Erythroblast (primary cell): ENCODE results near the gene OMP.
A peak's percentile ranks its signal among the peaks of the same experiment; 100 is the strongest.

Source experiments
- GATA1 ChIP-seq: IDR thresholded peaks from 2 replicates; pipeline ENCODE4 v1.6.1; 2011; ENCODE audit warnings: low read depth, mild to moderate bottlenecking, control low read depth, low read length, moderate library complexity
- POLR2A ChIP-seq: IDR thresholded peaks from 2 replicates; pipeline ENCODE4 v1.6.1; 2011; ENCODE audit warnings: mild to moderate bottlenecking, low read length

GRCh38 chr11:77083566-77084245, 18.9 kb upstream of the OMP start:
- TF ChIP-seq POLR2A: peak; percentile 56
- TF ChIP-seq GATA1: no peak
